PFSK-1 (cell line): ENCODE measurements around the gene MRPS9.

Experiments used
- FOXP2 ChIP-seq: optimal IDR thresholded peaks from 2 replicates; pipeline ENCODE3; 2011; ENCODE audit warnings: borderline replicate concordance, control low read depth, inconsistent platforms; ENCODE audit not compliant: insufficient read depth; ENCODE audit errors: extremely low read length, extremely low read depth
- POLR2AphosphoS5 ChIP-seq: IDR thresholded peaks from 2 replicates; pipeline ENCODE4 v1.6.1; 2012; ENCODE audit warnings: low read depth, mild to moderate bottlenecking, control low read depth, low read length, moderate library complexity
- SIN3A ChIP-seq: IDR thresholded peaks from 2 replicates; pipeline ENCODE4 v1.6.1; 2012; ENCODE audit warnings: mild to moderate bottlenecking, low read length, moderate library complexity, borderline replicate concordance; ENCODE audit not compliant: insufficient read depth
- TAF1 ChIP-seq: IDR thresholded peaks from 2 replicates; pipeline ENCODE4 v1.6.1; 2012; ENCODE audit warnings: low read length, control low read depth, borderline replicate concordance; ENCODE audit not compliant: insufficient read depth
- TF ChIP-seq, protein P1 (sequence below), 2 experiments: IDR thresholded peaks; 2 replicates each; pipeline versions ENCODE4 v1.6.1 to v1.8.0; 2011 to 2012; ENCODE audit warnings: low read depth in 2 of 2, low read length in 2 of 2, control low read depth in 1 of 2, inconsistent platforms in 1 of 2, mild to moderate bottlenecking in 1 of 2, moderate library complexity in 1 of 2; ENCODE audit not compliant: insufficient read depth in 1 of 2

Gene MRPS9

DNA sequence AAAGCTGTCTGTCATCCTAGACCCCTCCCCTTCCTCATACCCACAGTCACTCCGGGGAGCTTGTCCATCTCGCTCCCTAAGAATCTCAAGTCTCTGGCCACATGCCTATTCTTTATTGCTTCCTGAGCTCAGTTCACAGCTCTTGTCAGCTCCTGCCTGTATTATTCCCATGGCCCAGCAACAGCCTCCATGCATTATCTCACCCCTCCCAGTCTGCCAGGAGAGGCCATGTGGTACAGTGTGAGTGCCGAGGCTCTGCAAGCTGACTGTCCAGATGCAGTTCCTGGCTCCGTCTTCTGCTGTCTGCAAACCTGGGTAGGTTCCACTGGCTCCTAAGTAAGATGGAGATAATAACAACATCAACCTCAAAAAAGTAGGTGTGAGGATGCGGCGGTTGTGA lies 79.7 kb downstream of the MRPS9 start:
- TF ChIP-seq FOXP2 (no peak), POLR2AphosphoS5 (no peak), TAF1 (no peak), SIN3A (no peak)
- TF ChIP-seq, protein P1, sequence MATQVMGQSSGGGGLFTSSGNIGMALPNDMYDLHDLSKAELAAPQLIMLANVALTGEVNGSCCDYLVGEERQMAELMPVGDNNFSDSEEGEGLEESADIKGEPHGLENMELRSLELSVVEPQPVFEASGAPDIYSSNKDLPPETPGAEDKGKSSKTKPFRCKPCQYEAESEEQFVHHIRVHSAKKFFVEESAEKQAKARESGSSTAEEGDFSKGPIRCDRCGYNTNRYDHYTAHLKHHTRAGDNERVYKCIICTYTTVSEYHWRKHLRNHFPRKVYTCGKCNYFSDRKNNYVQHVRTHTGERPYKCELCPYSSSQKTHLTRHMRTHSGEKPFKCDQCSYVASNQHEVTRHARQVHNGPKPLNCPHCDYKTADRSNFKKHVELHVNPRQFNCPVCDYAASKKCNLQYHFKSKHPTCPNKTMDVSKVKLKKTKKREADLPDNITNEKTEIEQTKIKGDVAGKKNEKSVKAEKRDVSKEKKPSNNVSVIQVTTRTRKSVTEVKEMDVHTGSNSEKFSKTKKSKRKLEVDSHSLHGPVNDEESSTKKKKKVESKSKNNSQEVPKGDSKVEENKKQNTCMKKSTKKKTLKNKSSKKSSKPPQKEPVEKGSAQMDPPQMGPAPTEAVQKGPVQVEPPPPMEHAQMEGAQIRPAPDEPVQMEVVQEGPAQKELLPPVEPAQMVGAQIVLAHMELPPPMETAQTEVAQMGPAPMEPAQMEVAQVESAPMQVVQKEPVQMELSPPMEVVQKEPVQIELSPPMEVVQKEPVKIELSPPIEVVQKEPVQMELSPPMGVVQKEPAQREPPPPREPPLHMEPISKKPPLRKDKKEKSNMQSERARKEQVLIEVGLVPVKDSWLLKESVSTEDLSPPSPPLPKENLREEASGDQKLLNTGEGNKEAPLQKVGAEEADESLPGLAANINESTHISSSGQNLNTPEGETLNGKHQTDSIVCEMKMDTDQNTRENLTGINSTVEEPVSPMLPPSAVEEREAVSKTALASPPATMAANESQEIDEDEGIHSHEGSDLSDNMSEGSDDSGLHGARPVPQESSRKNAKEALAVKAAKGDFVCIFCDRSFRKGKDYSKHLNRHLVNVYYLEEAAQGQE (IDR thresholded peaks at IDR 0.05; ENCODE audit: insufficient read depth in 1 of 2, low read depth in 2 of 2, low read length in 2 of 2) = no peak

DNA sequence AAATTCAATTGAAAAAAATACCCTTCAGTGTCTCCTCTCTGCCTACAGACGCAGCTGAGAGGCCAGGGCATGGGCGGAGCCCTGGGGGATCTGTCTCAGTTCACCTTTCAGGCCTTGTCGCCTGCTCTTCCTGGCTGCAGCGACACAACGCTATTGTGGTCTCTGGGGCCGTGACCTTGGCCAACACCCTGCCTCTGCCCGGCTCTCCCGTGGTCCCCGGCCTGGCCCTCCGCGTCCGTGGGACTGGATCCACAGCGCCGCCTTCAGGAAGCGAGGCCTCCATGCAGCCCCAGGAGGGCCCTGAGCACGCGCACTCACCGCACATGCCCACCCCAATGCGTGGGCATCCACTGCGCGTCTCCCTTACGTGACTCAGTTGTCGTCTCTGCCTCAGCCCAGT lies 81.1 kb downstream of the MRPS9 start:
- TF ChIP-seq TAF1 = no peak

DNA sequence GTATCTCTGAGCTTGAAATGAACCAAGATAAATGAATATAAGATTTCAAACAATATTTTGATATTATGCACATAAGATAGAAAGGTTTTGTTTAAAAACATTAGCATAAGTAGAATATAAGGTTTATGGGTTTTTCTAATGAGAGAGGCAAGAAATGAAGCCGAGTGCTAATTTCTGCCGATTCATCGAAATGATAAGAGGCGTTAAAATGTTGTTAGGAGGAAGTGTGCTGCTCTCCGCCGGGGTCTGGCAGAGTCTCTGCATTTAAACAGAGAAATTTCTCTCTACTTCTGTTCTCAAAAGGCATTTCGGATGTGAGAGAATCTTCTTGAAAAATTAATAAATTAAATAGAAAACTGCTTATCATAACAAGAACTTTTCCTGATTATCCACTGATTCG lies 83.6 kb downstream of the MRPS9 start:
- TF ChIP-seq FOXP2 = no peak
- TF ChIP-seq, protein P1 (IDR thresholded peaks at IDR 0.05; ENCODE audit: insufficient read depth in 1 of 2, low read depth in 2 of 2, low read length in 2 of 2) = no peak
- no peak for TF ChIP-seq TAF1
- no peak for TF ChIP-seq POLR2AphosphoS5
- no peak for TF ChIP-seq SIN3A

DNA sequence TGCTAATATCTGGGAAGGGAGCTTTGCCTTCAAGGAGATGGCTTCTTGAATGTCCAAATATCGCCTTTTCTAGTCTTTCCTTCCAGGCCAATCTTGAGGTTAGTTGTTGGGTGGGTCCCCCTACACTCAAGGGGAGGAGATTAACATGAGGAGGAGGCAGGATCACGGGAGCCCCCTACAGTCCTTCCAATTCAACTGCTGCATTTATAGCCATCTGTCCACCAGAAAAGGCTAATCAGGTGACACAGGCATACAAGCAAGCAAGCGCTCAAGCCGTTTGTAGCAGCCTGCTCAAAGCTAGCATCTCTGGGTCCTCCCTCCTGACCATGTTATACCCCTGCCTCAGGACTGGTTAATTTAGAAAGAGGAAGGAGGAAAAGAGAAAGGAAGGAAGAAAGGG lies 87.6 kb downstream of the MRPS9 start:
- TF ChIP-seq POLR2AphosphoS5 (no peak), FOXP2 (no peak), TAF1 (no peak), SIN3A (no peak)
- TF ChIP-seq, protein P1 (IDR thresholded peaks at IDR 0.05; ENCODE audit: insufficient read depth in 1 of 2, low read depth in 2 of 2, low read length in 2 of 2) = no peak

DNA sequence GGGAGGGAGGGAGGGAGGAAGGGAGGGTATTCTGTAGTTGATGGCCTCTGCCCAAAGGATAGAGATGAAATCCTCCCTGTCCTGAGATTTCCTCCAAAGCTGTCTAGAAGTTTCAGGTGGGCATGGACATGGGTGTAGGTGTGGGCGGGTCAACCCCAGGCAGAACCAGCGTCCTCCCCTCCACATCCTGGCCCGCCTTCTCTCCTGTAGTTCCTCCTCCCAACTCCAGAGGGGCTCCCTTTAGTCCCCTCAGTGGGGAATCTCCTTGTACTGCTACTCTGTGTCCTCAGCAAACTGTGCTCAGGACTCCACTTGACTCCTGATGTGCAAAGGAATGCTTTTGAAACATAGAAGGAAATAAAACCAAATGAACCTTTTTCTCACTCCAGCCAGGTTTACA lies 88.1 kb downstream of the MRPS9 start:
- TF ChIP-seq POLR2AphosphoS5 = no peak
- TF ChIP-seq, protein P1 (IDR thresholded peaks at IDR 0.05; ENCODE audit: insufficient read depth in 1 of 2, low read depth in 2 of 2, low read length in 2 of 2) = no peak
- TF ChIP-seq TAF1 = no peak
- no peak for TF ChIP-seq SIN3A
- no peak for TF ChIP-seq FOXP2
